H9 (cell line): ENCODE data around the gene SHISA9. TPM values are rescaled to one million over a fixed set of nuclear protein-coding genes. Genes with fewer than 3 reads are reported as not detected.

Source experiments
- DNase-seq: peaks from one replicate; pipeline ENCODE4 v3.0.0-alpha.2; 2017
- H2AFZ ChIP-seq: one replicate; pipeline ENCODE4 v1.6.1; 2013; ENCODE audit warnings: mild to moderate bottlenecking, low read length, control low read depth, moderate library complexity
- H2AK5ac ChIP-seq: 2 replicates; pipeline ENCODE4 v1.6.1; 2013; ENCODE audit warnings: low read length, control low read depth, mixed read lengths; ENCODE audit not compliant: insufficient read length
- H2BK120ac ChIP-seq: one replicate; pipeline ENCODE4 v1.6.1; 2013; ENCODE audit warnings: low read depth, mild to moderate bottlenecking, low read length, control low read depth, inconsistent platforms; ENCODE audit not compliant: poor library complexity, severe bottlenecking
- H2BK12ac ChIP-seq: 2 replicates; pipeline ENCODE4 v1.6.1; 2013; ENCODE audit warnings: low read length, control low read depth, mixed read lengths, low read depth; ENCODE audit not compliant: insufficient read length
- H2BK15ac ChIP-seq: 2 replicates; pipeline ENCODE4 v1.6.1; 2013; ENCODE audit warnings: low read depth, low read length, control low read depth
- H2BK20ac ChIP-seq: one replicate; pipeline ENCODE4 v1.6.1; 2013; ENCODE audit warnings: low read depth, mild to moderate bottlenecking, low read length, control low read depth, inconsistent platforms; ENCODE audit not compliant: poor library complexity, severe bottlenecking
- H2BK5ac ChIP-seq: 2 replicates; pipeline ENCODE4 v1.6.1; 2013; ENCODE audit warnings: low read length, control low read depth, mixed read lengths; ENCODE audit not compliant: insufficient read length
- H3K14ac ChIP-seq: 2 replicates; pipeline ENCODE4 v1.6.1; 2013; ENCODE audit warnings: low read length, control low read depth; ENCODE audit not compliant: insufficient read depth
- H3K18ac ChIP-seq: 2 replicates; pipeline ENCODE4 v1.6.1; 2013; ENCODE audit warnings: low read depth, mild to moderate bottlenecking, mixed read lengths, low read length, control low read depth; ENCODE audit not compliant: insufficient read length
- H3K23ac ChIP-seq: 2 replicates; pipeline ENCODE4 v1.6.1; 2013; ENCODE audit warnings: low read length, control low read depth, mixed read lengths, low read depth; ENCODE audit not compliant: insufficient read length
- H3K23me2 ChIP-seq: 2 replicates; pipeline ENCODE4 v1.6.1; 2013; ENCODE audit warnings: low read depth, mild to moderate bottlenecking, mixed read lengths, low read length, control low read depth; ENCODE audit not compliant: insufficient read length, poor library complexity, severe bottlenecking
- H3K27ac ChIP-seq: 2 replicates; pipeline ENCODE4 v1.5.1; 2013; ENCODE audit warnings: low read length, control low read depth, mixed read lengths, low read depth; ENCODE audit not compliant: insufficient read length
- H3K27me3 ChIP-seq: 2 replicates; pipeline ENCODE4 v1.6.1; 2013; ENCODE audit warnings: low read length, control low read depth, inconsistent platforms; ENCODE audit not compliant: insufficient read depth
- H3K4ac ChIP-seq: 2 replicates; pipeline ENCODE4 v1.6.1; 2013; ENCODE audit warnings: low read depth, mild to moderate bottlenecking, control low read depth, inconsistent platforms, low read length, moderate library complexity
- H3K4me1 ChIP-seq: 2 replicates; pipeline ENCODE4 v1.6.1; 2013; ENCODE audit warnings: low read length, control low read depth, inconsistent platforms; ENCODE audit not compliant: insufficient read depth
- H3K4me2 ChIP-seq: 2 replicates; pipeline ENCODE4 v1.6.1; 2013; ENCODE audit warnings: low read length, control low read depth, mixed read lengths; ENCODE audit not compliant: insufficient read length, insufficient read depth
- H3K56ac ChIP-seq: 2 replicates; pipeline ENCODE4 v1.6.1; 2013; ENCODE audit warnings: low read depth, mild to moderate bottlenecking, mixed read lengths, low read length, control low read depth; ENCODE audit not compliant: insufficient read length
- H3K79me1 ChIP-seq: 2 replicates; pipeline ENCODE4 v1.6.1; 2013; ENCODE audit warnings: low read depth, mild to moderate bottlenecking, moderate library complexity, low read length, control low read depth, inconsistent platforms; ENCODE audit not compliant: insufficient read depth, poor library complexity, severe bottlenecking
- H3K79me2 ChIP-seq: 2 replicates; pipeline ENCODE4 v1.6.1; 2013; ENCODE audit warnings: low read length, control low read depth, inconsistent platforms; ENCODE audit not compliant: insufficient read depth
- H3K9ac ChIP-seq: 2 replicates; pipeline ENCODE4 v1.6.1; 2013; ENCODE audit warnings: low read length, control low read depth, mixed read lengths; ENCODE audit not compliant: insufficient read length; ENCODE audit errors: extremely low read depth
- H3K9me3 ChIP-seq: one replicate; pipeline ENCODE4 v1.6.1; 2013; ENCODE audit warnings: low read depth, low read length, inconsistent platforms; ENCODE audit not compliant: control insufficient read depth
- H3T11ph ChIP-seq: one replicate; pipeline ENCODE4 v1.6.1; 2013; ENCODE audit warnings: mild to moderate bottlenecking, low read length, control low read depth, inconsistent platforms
- H4K20me1 ChIP-seq: one replicate; pipeline ENCODE4 v1.6.1; 2013; ENCODE audit not compliant: control insufficient read depth, insufficient read length, insufficient read depth
- H4K5ac ChIP-seq: 2 replicates; pipeline ENCODE4 v1.6.1; 2013; ENCODE audit warnings: low read depth, mild to moderate bottlenecking, mixed read lengths, low read length, control low read depth; ENCODE audit not compliant: insufficient read length
- H4K8ac ChIP-seq: replicated peaks from 2 replicates; pipeline ENCODE4 v1.6.1; 2013; ENCODE audit warnings: low read length, control low read depth, mixed read lengths, low read depth; ENCODE audit not compliant: insufficient read length
- H4K91ac ChIP-seq: 2 replicates; pipeline ENCODE4 v1.6.1; 2013; ENCODE audit warnings: low read depth, mild to moderate bottlenecking, moderate library complexity, mixed read lengths, low read length, control low read depth; ENCODE audit not compliant: insufficient read length
- H3K27ac Mint-ChIP-seq, 3 experiments: 2 replicates in 2 of 3; 3 replicates in 1 of 3; pipeline ENCODE4 v1.8.0; 2020 to 2021; ENCODE audit warnings: mixed read lengths in 3 of 3, mild to moderate bottlenecking in 1 of 3, moderate library complexity in 1 of 3
- H3K27me3 Mint-ChIP-seq: 2 replicates; pipeline ENCODE4 v1.8.0; 2021; ENCODE audit warnings: low read depth, mild to moderate bottlenecking, moderate library complexity, mixed read lengths
- H3K36me3 Mint-ChIP-seq, 3 experiments: 2 replicates in 2 of 3; 3 replicates in 1 of 3; pipeline ENCODE4 v1.8.0; 2020 to 2021; ENCODE audit warnings: low read depth in 3 of 3, mixed read lengths in 3 of 3; ENCODE audit not compliant: insufficient read depth in 1 of 3
- H3K4me1 Mint-ChIP-seq, 2 experiments: 2 replicates each; pipeline ENCODE4 v1.8.0; 2020; ENCODE audit warnings: mixed read lengths in 2 of 2
- H3K4me3 Mint-ChIP-seq, 2 experiments: 2 replicates in 1 of 2; 3 replicates in 1 of 2; pipeline ENCODE4 v1.8.0; 2020 to 2021; ENCODE audit warnings: mild to moderate bottlenecking in 2 of 2, mixed read lengths in 2 of 2, moderate library complexity in 1 of 2
- H3K9me3 Mint-ChIP-seq, 2 experiments: 2 replicates in 1 of 2; 3 replicates in 1 of 2; pipeline ENCODE4 v1.8.0; 2020; ENCODE audit warnings: mild to moderate bottlenecking in 2 of 2, mixed read lengths in 2 of 2, moderate library complexity in 1 of 2
- WGBS: extraction: QIAGEN DNeasy Blood & Tissue Kit; methylation state at CpG from one replicate; pipeline ENCODE4 v1.1.7; 2013; ENCODE audit warnings: missing lambda C conversion rate, low lambda C conversion rate, mixed read lengths; ENCODE audit not compliant: insufficient read length; ENCODE audit errors: extremely low coverage; 5-methylcytosine and 5-hydroxymethylcytosine counted together
- total RNA-seq: library from RNA; stranded (reverse); gene quantifications from 2 replicates; pipeline ENCODE4 v1.2.1, GENCODE V29; 2021
- TF ChIP-seq, protein P1 (sequence below): fragments of 200-600 bp; sonication (generic); conservative IDR thresholded peaks from 3 replicates; pipeline ENCODE4 v1.8.0; 2021; ENCODE audit warnings: antibody characterized with exemption, mild to moderate bottlenecking

Gene SHISA9
- total RNA-seq, 1 experiment from 2014 or later: 7.0 TPM

DNA sequence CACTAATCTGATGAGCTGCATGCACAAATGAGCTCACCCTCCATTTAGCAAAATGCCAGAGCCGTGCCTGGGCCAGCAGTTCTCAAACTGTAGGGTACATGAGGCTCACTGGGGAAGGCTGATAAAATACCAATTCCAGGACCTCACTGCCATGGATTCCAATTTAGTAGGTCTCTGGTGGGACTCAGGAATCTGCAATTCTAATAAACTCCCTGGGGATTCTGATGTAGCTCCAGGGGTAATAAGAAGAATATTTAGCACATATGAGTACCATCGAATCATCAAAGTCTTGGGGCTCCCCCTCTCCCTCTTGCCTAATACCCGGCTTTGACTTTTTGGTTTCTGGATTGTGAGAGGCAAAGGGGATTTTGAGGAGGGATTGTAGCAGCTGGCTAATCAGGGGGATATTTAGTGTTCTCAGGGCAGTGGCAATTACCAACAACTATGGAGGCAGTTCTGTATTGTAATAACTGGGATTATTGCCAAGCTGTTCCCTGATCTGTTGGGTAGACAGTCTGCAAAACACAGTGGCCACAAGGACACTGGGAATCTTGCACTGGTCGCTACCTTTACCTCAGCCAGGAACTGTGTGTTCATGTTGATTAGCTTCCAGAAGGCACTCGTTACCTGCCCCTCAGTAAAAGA lies 140.4 kb downstream of the SHISA9 start:
- no peaks in the 10 kb centered on the region for H4K20me1 ChIP-seq
- Mint-ChIP-seq H3K36me3 (peaks cover 2 to 7% (median 6%) of the 10 kb centered on the region in 3 experiments; a peak in 5 of 7 replicates), H3K4me1 (peaks cover 12 to 42% of the 10 kb centered on the region in 2 experiments), H3K27me3 (no peaks in the 10 kb centered on the region), H3K9me3 (peaks cover 5 to 6% of the 10 kb centered on the region in 2 experiments; a peak in 4 of 5 replicates), H3K27ac (no peak overlapping the region; a peak in 1 of 7 replicates), H3K4me3 (no peak overlapping the region)
- H3K56ac ChIP-seq: no peak overlapping the region
- no peak overlapping the region for H3K9ac ChIP-seq
- H2AFZ ChIP-seq: no peak overlapping the region
- DNase-seq: no peak
- whole genome bisulfite sequencing: no CpG with 5 or more reads among the region's 5 CpGs
- no peak overlapping the region for H3K4me2 ChIP-seq
- no peak overlapping the region for H2BK5ac ChIP-seq
- H3K27ac ChIP-seq: no peak overlapping the region
- H3T11ph ChIP-seq: no peak overlapping the region
- H3K79me1 ChIP-seq: no peaks in the 10 kb centered on the region
- no peak overlapping the region for H4K8ac ChIP-seq
- TF ChIP-seq, protein P1, sequence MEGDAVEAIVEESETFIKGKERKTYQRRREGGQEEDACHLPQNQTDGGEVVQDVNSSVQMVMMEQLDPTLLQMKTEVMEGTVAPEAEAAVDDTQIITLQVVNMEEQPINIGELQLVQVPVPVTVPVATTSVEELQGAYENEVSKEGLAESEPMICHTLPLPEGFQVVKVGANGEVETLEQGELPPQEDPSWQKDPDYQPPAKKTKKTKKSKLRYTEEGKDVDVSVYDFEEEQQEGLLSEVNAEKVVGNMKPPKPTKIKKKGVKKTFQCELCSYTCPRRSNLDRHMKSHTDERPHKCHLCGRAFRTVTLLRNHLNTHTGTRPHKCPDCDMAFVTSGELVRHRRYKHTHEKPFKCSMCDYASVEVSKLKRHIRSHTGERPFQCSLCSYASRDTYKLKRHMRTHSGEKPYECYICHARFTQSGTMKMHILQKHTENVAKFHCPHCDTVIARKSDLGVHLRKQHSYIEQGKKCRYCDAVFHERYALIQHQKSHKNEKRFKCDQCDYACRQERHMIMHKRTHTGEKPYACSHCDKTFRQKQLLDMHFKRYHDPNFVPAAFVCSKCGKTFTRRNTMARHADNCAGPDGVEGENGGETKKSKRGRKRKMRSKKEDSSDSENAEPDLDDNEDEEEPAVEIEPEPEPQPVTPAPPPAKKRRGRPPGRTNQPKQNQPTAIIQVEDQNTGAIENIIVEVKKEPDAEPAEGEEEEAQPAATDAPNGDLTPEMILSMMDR: no peak
- H4K91ac ChIP-seq: no peak overlapping the region
- no peaks in the 10 kb centered on the region for H3K23me2 ChIP-seq
- H3K23ac ChIP-seq: no peak overlapping the region
- H2BK12ac ChIP-seq: no peak overlapping the region
- H3K27me3 ChIP-seq: no peaks in the 10 kb centered on the region
- H3K9me3 ChIP-seq: no peaks in the 10 kb centered on the region
- H3K18ac ChIP-seq: no peak overlapping the region
- H2BK20ac ChIP-seq: no peak overlapping the region
- peaks cover 2% of the 10 kb centered on the region; the same call in 1 of the 2 replicates for H3K4me1 ChIP-seq
- no peak overlapping the region for H2AK5ac ChIP-seq
- no peak overlapping the region for H3K14ac ChIP-seq
- H2BK15ac ChIP-seq: no peak overlapping the region
- no peak overlapping the region; the same call in 1 of the 2 replicates for H3K4ac ChIP-seq
- H2BK120ac ChIP-seq: no peak overlapping the region
- no peaks in the 10 kb centered on the region; the same call in 1 of the 2 replicates for H3K79me2 ChIP-seq
- H4K5ac ChIP-seq: no peak overlapping the region
